ENCODE measurements around the gene ADGRG1. TPM values are rescaled to one million over a fixed set of nuclear protein-coding genes. Genes with fewer than 3 reads are reported as not detected.
"Not testable (repeated sequence)": the region's sequence is repeated elsewhere in the genome, so short reads cannot be mapped to it uniquely, and the experiment has no call there.

The ADGRG1 gene
- total and polyA plus RNA-seq, 3 donors from 2014 or later = 134 to 346 (median 296) TPM

DNA sequence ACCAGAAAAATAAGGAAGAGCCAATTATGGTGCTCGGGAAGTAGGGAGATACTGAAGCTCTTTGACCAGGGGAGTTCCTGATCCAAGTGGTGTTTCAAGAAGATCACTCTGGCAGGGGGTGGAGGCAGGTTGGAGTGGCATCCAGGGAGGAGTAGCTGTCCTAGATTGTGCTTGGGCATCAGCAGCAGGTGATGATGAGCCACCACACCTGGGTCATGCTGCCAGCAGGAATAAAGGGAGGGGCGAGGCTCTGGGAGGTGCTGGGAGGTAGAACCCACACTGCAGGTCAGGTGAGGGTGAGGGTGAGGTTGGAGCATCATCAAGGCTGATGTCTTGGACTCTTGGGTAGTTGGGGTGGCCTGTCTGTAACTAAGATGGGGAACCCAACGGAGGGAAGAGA lies 35.4 kb upstream of the ADGRG1 start:
- intact Hi-C loops (cut with DNase I; ENCODE audit: low total_unique reads) = no loop called here
- no peak for TF ChIP-seq POLR2A (IDR thresholded peaks at IDR 0.05)
- TF ChIP-seq, protein P1, sequence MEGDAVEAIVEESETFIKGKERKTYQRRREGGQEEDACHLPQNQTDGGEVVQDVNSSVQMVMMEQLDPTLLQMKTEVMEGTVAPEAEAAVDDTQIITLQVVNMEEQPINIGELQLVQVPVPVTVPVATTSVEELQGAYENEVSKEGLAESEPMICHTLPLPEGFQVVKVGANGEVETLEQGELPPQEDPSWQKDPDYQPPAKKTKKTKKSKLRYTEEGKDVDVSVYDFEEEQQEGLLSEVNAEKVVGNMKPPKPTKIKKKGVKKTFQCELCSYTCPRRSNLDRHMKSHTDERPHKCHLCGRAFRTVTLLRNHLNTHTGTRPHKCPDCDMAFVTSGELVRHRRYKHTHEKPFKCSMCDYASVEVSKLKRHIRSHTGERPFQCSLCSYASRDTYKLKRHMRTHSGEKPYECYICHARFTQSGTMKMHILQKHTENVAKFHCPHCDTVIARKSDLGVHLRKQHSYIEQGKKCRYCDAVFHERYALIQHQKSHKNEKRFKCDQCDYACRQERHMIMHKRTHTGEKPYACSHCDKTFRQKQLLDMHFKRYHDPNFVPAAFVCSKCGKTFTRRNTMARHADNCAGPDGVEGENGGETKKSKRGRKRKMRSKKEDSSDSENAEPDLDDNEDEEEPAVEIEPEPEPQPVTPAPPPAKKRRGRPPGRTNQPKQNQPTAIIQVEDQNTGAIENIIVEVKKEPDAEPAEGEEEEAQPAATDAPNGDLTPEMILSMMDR (IDR thresholded peaks at IDR 0.05) = no peak
- Histone ChIP-seq H3K4me3 (no peak overlapping the region), H3K27me3 (no peaks in the 10 kb centered on the region), H3K4me1 (no peaks in the 10 kb centered on the region), H3K9me3 (no peaks in the 10 kb centered on the region), H3K36me3 (ENCODE audit: low read depth, missing control alignments) (no peaks in the 10 kb centered on the region), H3K27ac (no peak overlapping the region)
- WGBS, 2 donors = 74 to 83% methylated on average over 3 of the region's 3 CpGs
- no peak for DNase-seq

DNA sequence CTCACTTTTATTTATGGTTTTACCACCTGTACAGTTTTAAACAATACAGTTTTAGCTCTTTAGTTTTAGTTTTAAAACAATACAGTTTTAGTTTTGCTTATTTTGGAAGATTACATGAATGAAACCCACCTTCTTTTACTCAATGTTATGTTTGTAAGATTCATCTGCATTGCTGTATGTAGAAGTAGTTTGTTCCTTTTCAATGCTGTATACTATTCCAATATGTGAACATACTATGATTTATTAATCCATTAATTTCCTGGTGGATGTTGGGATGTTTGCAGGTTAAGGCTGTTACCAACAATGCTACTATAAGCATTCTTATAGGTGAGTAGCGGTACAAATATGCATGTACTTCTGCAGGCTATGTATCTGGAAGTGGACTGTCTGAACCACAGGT lies 34.4 kb upstream of the ADGRG1 start:
- TF ChIP-seq POLR2A (IDR thresholded peaks at IDR 0.05) = no peak
- TF ChIP-seq, protein P1 (IDR thresholded peaks at IDR 0.05) = no peak
- Histone ChIP-seq H3K27me3 (no peaks in the 10 kb centered on the region), H3K9me3 (no peaks in the 10 kb centered on the region), H3K36me3 (ENCODE audit: low read depth, missing control alignments) (no peaks in the 10 kb centered on the region), H3K4me1 (no peaks in the 10 kb centered on the region), H3K4me3 (no peak overlapping the region), H3K27ac (no peak overlapping the region)
- 85 to 98% methylated on average over 1 of the region's 1 CpG for WGBS, 2 donors
- intact Hi-C loops (cut with DNase I; ENCODE audit: low total_unique reads) = no loop called here
- DNase-seq = no peak

DNA sequence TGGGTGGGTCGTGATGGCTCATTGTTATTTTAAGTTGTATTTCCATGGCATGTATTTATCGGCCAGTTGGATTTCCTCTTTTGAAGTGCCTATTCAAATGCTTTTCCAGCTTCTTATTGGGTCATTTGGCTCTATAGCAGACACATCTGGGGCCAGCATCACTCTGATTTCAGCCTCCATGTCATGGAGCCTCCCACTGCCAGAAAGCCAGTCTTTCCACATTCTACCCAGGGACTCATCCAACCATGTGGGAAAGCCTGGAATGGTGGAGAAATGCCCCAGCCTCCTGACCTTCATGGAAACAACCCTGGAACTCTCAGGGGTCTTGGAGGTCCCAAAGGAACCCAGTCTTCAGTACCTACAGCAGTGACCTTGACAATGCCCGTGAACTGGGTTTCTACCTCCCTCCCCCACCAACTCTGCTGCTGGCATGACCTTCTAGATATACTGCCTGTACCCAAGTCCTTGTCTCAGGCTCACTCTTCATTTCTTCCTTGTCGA lies 33.8 kb upstream of the ADGRG1 start:
- no peak for DNase-seq
- WGBS, 2 donors = 67 to 77% methylated on average over 4 of the region's 4 CpGs

DNA sequence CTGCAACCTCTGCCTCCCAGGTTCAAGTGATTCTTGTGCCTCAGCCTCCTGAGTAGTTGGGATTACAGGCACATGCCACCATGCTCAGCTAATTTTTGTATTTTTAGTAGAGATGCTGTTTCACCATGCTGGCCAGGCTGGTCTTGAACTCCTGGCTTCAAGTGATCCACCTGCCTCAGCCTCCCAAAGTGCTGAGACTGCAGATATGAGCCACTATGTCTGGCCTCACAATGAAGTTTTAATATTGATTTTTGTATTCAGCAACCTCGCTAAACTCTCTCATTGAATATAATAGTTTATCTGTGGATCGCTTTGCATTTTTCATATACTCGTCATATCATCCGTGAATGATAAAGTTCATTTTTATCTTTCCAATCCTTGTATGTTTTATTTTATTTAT lies 32.2 kb upstream of the ADGRG1 start:
- H3K4me3 ChIP-seq; H3K36me3 ChIP-seq (ENCODE audit: low read depth, missing control alignments); DNase-seq; H3K9me3 ChIP-seq; intact Hi-C loops (cut with DNase I; ENCODE audit: low total_unique reads); H3K4me1 ChIP-seq; H3K27ac ChIP-seq; H3K27me3 ChIP-seq: not testable (repeated sequence)
- WGBS, 2 donors = 79 to 81% methylated on average over 4 of the region's 4 CpGs

More for the DNA sequence above, 33.8 kb upstream of the ADGRG1 start:
- Histone ChIP-seq H3K36me3 (ENCODE audit: low read depth, missing control alignments) (no peaks in the 10 kb centered on the region), H3K4me3 (no peak overlapping the region), H3K27ac (no peak overlapping the region), H3K27me3 (no peaks in the 10 kb centered on the region), H3K9me3 (no peaks in the 10 kb centered on the region), H3K4me1 (no peaks in the 10 kb centered on the region)
- TF ChIP-seq, protein P1 (IDR thresholded peaks at IDR 0.05) = no peak
- no peak for TF ChIP-seq POLR2A (IDR thresholded peaks at IDR 0.05)
- intact Hi-C loops (cut with DNase I; ENCODE audit: low total_unique reads) = no loop called here

DNA sequence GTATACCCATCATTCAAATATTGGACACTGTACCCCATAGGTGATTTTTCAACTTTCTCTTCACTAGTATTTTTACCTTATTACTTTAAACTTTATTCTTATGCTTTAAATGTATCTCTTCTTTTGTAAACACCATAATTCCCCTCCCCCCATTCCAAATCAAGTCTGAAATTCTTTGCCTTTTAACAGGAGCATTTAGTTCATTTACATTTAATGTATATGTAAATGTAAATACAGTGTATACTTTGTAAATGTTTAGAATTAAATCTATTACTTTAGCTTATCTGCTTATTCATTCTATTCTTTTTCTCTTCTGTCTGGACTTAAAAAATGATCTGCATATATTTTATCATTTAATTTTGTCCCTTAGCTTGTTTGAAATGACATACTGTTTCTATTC lies 30.0 kb upstream of the ADGRG1 start:
- Histone ChIP-seq H3K4me1 (no peaks in the 10 kb centered on the region), H3K27ac (no peak overlapping the region), H3K4me3 (no peak overlapping the region), H3K36me3 (ENCODE audit: low read depth, missing control alignments) (no peaks in the 10 kb centered on the region), H3K27me3 (no peaks in the 10 kb centered on the region), H3K9me3 (no peaks in the 10 kb centered on the region)
- no peak for DNase-seq
- TF ChIP-seq, protein P1 (IDR thresholded peaks at IDR 0.05) = no peak
- no peak for TF ChIP-seq POLR2A (IDR thresholded peaks at IDR 0.05)
- intact Hi-C loops (cut with DNase I; ENCODE audit: low total_unique reads) = no loop called here
